K562 (cell line): ENCODE measurements around the gene PLPP4. TPM values are rescaled to one million over a fixed set of nuclear protein-coding genes. Genes with fewer than 3 reads are reported as not detected.

Experiments used
- ATAC-seq: fragments of 200-7000 bp; cut with Tn5 transposase; 3 replicates; pipeline ENCODE4 v1.9.1; 2020; ENCODE audit warnings: moderate library complexity
- BruUV-seq: library from RNA; stranded (reverse); fragments of 400-500 nt; replicated peaks from 2 replicates; lab custom pipeline; 2021; lab: Mats Ljungman, UMichigan
- CTCF ChIA-PET: fragments of 300-600 bp; formaldehyde crosslinking; extraction: SDS; loops from one replicate; lab custom pipeline; 2021; ENCODE audit warnings: low intra/inter-chr PET ratio; lab: Yijun Ruan, JAX
- POLR2A ChIA-PET: fragments of 300-600, 350-650 bp; sonication (Branson Sonifier 250); formaldehyde crosslinking; extraction: SDS; loops from one replicate; lab custom pipeline; 2021; ENCODE audit warnings: antibody characterized with exemption, inconsistent platforms; lab: Yijun Ruan, JAX
- DNase-seq, 4 experiments: peaks; one replicate each; pipeline versions ENCODE4 v3.0.0 to v3.0.0-alpha.2; 2011 to 2018; ENCODE audit warnings: low spot score in 3 of 4, mixed read lengths in 3 of 4; ENCODE audit errors: extremely low read depth in 1 of 4
- FAIRE-seq: peaks from 2 replicates; lab custom pipeline; 2011; peaks lifted over from hg19 to GRCh38; lab: Jason Lieb, UNC
- H2AFZ ChIP-seq: 2 replicates; pipeline ENCODE4 v1.6.0; 2011; ENCODE audit warnings: low read depth, low read length, control low read depth, inconsistent platforms
- H3K27ac ChIP-seq: fragments of 200-600 bp; 3 replicates; pipeline ENCODE4 v1.8.0; 2011; ENCODE audit warnings: low read depth, mild to moderate bottlenecking, control low read depth, inconsistent platforms, low read length, moderate library complexity, mixed read lengths; ENCODE audit errors: extremely low read depth
- H3K27me3 ChIP-seq, 2 experiments: fragments of 300-600 bp in 1 of 2; 2 replicates in 1 of 2; 3 replicates in 1 of 2; pipeline versions ENCODE4 v1.6.0 to v1.8.0; 2011; ENCODE audit warnings: inconsistent platforms in 2 of 2, low read length in 2 of 2, mild to moderate bottlenecking in 1 of 2, mixed read lengths in 1 of 2, moderate library complexity in 1 of 2; ENCODE audit not compliant: control insufficient read depth in 2 of 2, insufficient read depth in 2 of 2
- H3K36me3 ChIP-seq: fragments of 300-600 bp; 3 replicates; pipeline ENCODE4 v1.8.0; 2011; ENCODE audit warnings: mild to moderate bottlenecking, low read length, inconsistent platforms; ENCODE audit not compliant: control insufficient read depth, insufficient read depth
- H3K4me1 ChIP-seq, 2 experiments: fragments of 200-600 bp in 1 of 2; replicated peaks in 1 of 2; 2 replicates in 1 of 2; 3 replicates in 1 of 2; pipeline versions ENCODE4 v1.5.1 to v1.8.0; 2011; ENCODE audit warnings: inconsistent platforms in 2 of 2, low read length in 2 of 2, mild to moderate bottlenecking in 1 of 2, mixed read lengths in 1 of 2, moderate library complexity in 1 of 2; ENCODE audit not compliant: control insufficient read depth in 2 of 2, insufficient read depth in 2 of 2
- H3K4me2 ChIP-seq: 2 replicates; pipeline ENCODE4 v1.6.1; 2011; ENCODE audit warnings: low read length, control low read depth, inconsistent platforms, mixed read lengths; ENCODE audit not compliant: insufficient read depth
- H3K4me3 ChIP-seq: fragments of 200-600 bp; sonication (generic), shearing (Covaris generic); 2 replicates; pipeline ENCODE4 v1.5.1; 2016; ENCODE audit warnings: control low read depth, inconsistent platforms
- H3K79me2 ChIP-seq: fragments of 200-600 bp; 3 replicates; pipeline ENCODE4 v1.8.0; 2011; ENCODE audit warnings: low read length, inconsistent platforms; ENCODE audit not compliant: control insufficient read depth, insufficient read depth
- H3K9ac ChIP-seq, 2 experiments: 2 replicates each; pipeline versions ENCODE4 v1.6.0 to v1.6.1; 2011; ENCODE audit warnings: low read depth in 2 of 2, low read length in 2 of 2, control low read depth in 1 of 2, inconsistent platforms in 1 of 2, mild to moderate bottlenecking in 1 of 2, mixed read lengths in 1 of 2; ENCODE audit not compliant: insufficient read depth in 1 of 2
- H3K9me1 ChIP-seq: one replicate; pipeline ENCODE4 v1.6.0; 2011; ENCODE audit warnings: inconsistent platforms, mild to moderate bottlenecking, low read length, moderate library complexity; ENCODE audit not compliant: control insufficient read depth, insufficient read depth
- H3K9me3 ChIP-seq: replicated peaks from 2 replicates; pipeline ENCODE4 v1.5.1; 2011; ENCODE audit warnings: low read depth, low read length, inconsistent platforms; ENCODE audit not compliant: control insufficient read depth, insufficient read depth
- H4K20me1 ChIP-seq: replicated peaks from 2 replicates; pipeline ENCODE4 v1.6.1; 2011; ENCODE audit warnings: low read length, inconsistent platforms, mixed read lengths; ENCODE audit not compliant: control insufficient read depth, insufficient read depth
- ETV6 ChIP-seq, 3 experiments: fragments of 150-350 bp in 1 of 3; sonication (generic) in 1 of 3; formaldehyde crosslinking in 1 of 3; IDR thresholded peaks; 2 replicates each; pipeline versions ENCODE4 v1.6.1 to v1.8.0; 2014 to 2022; ENCODE audit warnings: borderline replicate concordance in 2 of 3, low read depth in 2 of 3, antibody characterized with exemption in 1 of 3, low read length in 1 of 3, mild to moderate bottlenecking in 1 of 3, missing genetic modification reagents in 1 of 3
- GATAD2A ChIP-seq: fragments of 450-650 bp; IDR thresholded peaks from 2 replicates; pipeline ENCODE4 v1.6.1; 2017
- RNF219 ChIP-seq: fragments of 250-450 bp; sonication (Bioruptor Pico); IDR thresholded peaks from 2 replicates; pipeline ENCODE4 v1.5.0; 2022; ENCODE audit warnings: mild to moderate bottlenecking
- THAP12 ChIP-seq: fragments of 250-450 bp; sonication (Bioruptor Pico); IDR thresholded peaks from 2 replicates; pipeline ENCODE4 v1.9.0; 2021; ENCODE audit warnings: mild to moderate bottlenecking, inconsistent platforms
- ZNF311 ChIP-seq: fragments of 250-450 bp; sonication (Bioruptor Pico); IDR thresholded peaks from 2 replicates; pipeline ENCODE4 v1.4.0; 2020; ENCODE audit warnings: mild to moderate bottlenecking, moderate library complexity
- ZNF57 ChIP-seq: fragments of 450-650 bp; formaldehyde crosslinking; IDR thresholded peaks from 2 replicates; pipeline ENCODE4 v1.4.0; 2020; ENCODE audit warnings: mild to moderate bottlenecking, moderate library complexity
- ZNF707 ChIP-seq: fragments of 250-450 bp; sonication (Bioruptor Pico); conservative IDR thresholded peaks from 2 replicates; pipeline ENCODE4 v1.8.0; 2022; ENCODE audit warnings: inconsistent platforms, mild to moderate bottlenecking, moderate library complexity
- WGBS: fragments of 100-300 bp; shearing (Covaris generic); methylation state at CpG from one replicate; pipeline ENCODE4 v1.1.6; 2016; ENCODE audit warnings: low coverage, mixed read lengths; ENCODE audit not compliant: insufficient coverage; ENCODE audit errors: missing lambda C conversion rate; 5-methylcytosine and 5-hydroxymethylcytosine counted together
- in situ Hi-C: fragments of 300-500 bp; cut with MboI; formaldehyde crosslinking; loops from 4 replicates; pipeline ENCODE4 v1.15.0; 2018; ENCODE audit warnings: inconsistent platforms, mixed read lengths
- intact Hi-C: fragments of 100-400 bp; cut with micrococcal nuclease; formaldehyde crosslinking; loops from 2 replicates; pipeline ENCODE4 v1.14.2; 2022
- polyA plus RNA-seq, 8 experiments: library from polyadenylated mRNA; depleted of rRNA in 4 of 8; stranded (reverse) in 5 of 8; unstranded in 3 of 8; fragments of >200 nt; fragmentation: Nextera tagmentation in 2 of 8; fragmentation: Illumina TruSeq in 1 of 8; extraction: Ambion mirVana in 2 of 8; extraction: Trizol in 1 of 8; gene quantifications; 2 replicates each; pipeline versions ENCODE4 v1.2.1 to v1.2.3, GENCODE V29; 2011 to 2014; ENCODE audit warnings: inconsistent platforms in 1 of 8, missing spikeins in 1 of 8
- total RNA-seq, 7 experiments: library from RNA; depleted of rRNA in 6 of 7; stranded (reverse); fragments of >200 nt in 6 of 7; fragmentation: Illumina TruSeq in 2 of 7; extraction: Trizol in 2 of 7; gene quantifications; 2 replicates each; pipeline versions ENCODE4 v1.2.1 to v1.2.3, GENCODE V29; 2011 to 2021; ENCODE audit warnings: low replicate concordance in 1 of 7
- TF ChIP-seq, protein P1 (sequence below): fragments of 450-650 bp; formaldehyde crosslinking; IDR thresholded peaks from 2 replicates; pipeline ENCODE4 v1.4.0; 2022; ENCODE audit warnings: missing genetic modification characterization
- TF ChIP-seq, protein P2 (sequence below): fragments of 450-650 bp; formaldehyde crosslinking; IDR thresholded peaks from 2 replicates; pipeline ENCODE4 v1.4.0; 2020; ENCODE audit warnings: mild to moderate bottlenecking, moderate library complexity
- TF ChIP-seq, protein P3 (sequence below): fragments of 450-650 bp; IDR thresholded peaks from 2 replicates; pipeline ENCODE4 v1.6.1; 2016; ENCODE audit warnings: missing biosample characterization, missing genetic modification characterization

The PLPP4 gene
- total and polyA plus RNA-seq, 9 of the 15 experiments (the other 6 are each of a cell fraction or from before 2014, with no cell fraction given): 0.08 TPM; not detected in 8

GRCh38 chr10:120477021-120477742 lies 20.2 kb downstream of the PLPP4 start (continued):
- TF ChIP-seq, protein P1, sequence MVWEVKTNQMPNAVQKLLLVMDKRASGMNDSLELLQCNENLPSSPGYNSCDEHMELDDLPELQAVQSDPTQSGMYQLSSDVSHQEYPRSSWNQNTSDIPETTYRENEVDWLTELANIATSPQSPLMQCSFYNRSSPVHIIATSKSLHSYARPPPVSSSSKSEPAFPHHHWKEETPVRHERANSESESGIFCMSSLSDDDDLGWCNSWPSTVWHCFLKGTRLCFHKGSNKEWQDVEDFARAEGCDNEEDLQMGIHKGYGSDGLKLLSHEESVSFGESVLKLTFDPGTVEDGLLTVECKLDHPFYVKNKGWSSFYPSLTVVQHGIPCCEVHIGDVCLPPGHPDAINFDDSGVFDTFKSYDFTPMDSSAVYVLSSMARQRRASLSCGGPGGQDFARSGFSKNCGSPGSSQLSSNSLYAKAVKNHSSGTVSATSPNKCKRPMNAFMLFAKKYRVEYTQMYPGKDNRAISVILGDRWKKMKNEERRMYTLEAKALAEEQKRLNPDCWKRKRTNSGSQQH (CRISPR knock-in tag): no peak
- no peak for TF ChIP-seq ETV6 (IDR thresholded peaks at IDR 0.05; ENCODE audit: borderline replicate concordance in 1 of 2, low read depth in 2 of 2, low read length in 1 of 2)
- no peak for TF ChIP-seq ETV6 (CRISPR knock-in tag; IDR thresholded peaks at IDR 0.05; ENCODE audit: borderline replicate concordance)

DNA sequence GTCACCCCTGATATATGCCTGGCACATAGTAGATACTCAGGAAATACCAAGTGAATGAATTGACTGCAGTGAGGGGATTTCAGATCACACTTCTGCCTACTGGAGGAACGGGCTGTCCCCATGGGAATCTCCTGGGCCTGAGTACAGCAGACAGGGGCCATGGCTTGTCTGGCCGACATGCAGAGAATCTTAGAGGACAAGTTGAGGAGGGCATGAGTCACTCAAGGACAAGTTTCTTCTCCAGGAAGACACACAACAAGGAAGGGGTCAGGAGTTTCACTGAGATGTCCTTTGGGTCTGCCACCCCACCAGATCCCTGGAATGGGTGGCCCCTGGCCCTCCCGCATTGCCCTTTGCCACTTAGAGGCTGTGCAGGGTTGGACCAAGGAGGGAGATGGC lies 20.7 kb downstream of the PLPP4 start:
- H3K9ac ChIP-seq: no peak overlapping the region
- FAIRE-seq (no peak), ATAC-seq (no peak), DNase-seq (no peak)
- TF ChIP-seq ZNF57 (CRISPR knock-in tag) (no peak), ZNF707 (no peak), GATAD2A (no peak), THAP12 (no peak), ZNF311 (CRISPR knock-in tag) (no peak), RNF219 (no peak)
- TF ChIP-seq, protein P2, sequence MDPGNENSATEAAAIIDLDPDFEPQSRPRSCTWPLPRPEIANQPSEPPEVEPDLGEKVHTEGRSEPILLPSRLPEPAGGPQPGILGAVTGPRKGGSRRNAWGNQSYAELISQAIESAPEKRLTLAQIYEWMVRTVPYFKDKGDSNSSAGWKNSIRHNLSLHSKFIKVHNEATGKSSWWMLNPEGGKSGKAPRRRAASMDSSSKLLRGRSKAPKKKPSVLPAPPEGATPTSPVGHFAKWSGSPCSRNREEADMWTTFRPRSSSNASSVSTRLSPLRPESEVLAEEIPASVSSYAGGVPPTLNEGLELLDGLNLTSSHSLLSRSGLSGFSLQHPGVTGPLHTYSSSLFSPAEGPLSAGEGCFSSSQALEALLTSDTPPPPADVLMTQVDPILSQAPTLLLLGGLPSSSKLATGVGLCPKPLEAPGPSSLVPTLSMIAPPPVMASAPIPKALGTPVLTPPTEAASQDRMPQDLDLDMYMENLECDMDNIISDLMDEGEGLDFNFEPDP (CRISPR knock-in tag): no peak
- TF ChIP-seq, protein P3, sequence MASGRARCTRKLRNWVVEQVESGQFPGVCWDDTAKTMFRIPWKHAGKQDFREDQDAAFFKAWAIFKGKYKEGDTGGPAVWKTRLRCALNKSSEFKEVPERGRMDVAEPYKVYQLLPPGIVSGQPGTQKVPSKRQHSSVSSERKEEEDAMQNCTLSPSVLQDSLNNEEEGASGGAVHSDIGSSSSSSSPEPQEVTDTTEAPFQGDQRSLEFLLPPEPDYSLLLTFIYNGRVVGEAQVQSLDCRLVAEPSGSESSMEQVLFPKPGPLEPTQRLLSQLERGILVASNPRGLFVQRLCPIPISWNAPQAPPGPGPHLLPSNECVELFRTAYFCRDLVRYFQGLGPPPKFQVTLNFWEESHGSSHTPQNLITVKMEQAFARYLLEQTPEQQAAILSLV (tag): no peak
- intact Hi-C loops (no loop called here), in situ Hi-C loops (no loop called here)
- no peak overlapping the region for H3K4me2 ChIP-seq
- WGBS: 0% methylated on average over 2 of the region's 3 CpGs
- no peak overlapping the region for H3K4me3 ChIP-seq
- BruUV-seq: no TSS peak
- no peak overlapping the region for H2AFZ ChIP-seq
- H3K36me3 ChIP-seq: no peaks in the 10 kb centered on the region
- no peaks in the 10 kb centered on the region for H3K9me1 ChIP-seq
- H3K79me2 ChIP-seq: no peaks in the 10 kb centered on the region
- H3K27ac ChIP-seq: no peak overlapping the region
- H3K4me1 ChIP-seq: no peaks in the 10 kb centered on the region
- H3K27me3 ChIP-seq: no peaks in the 10 kb centered on the region
- H3K9me3 ChIP-seq: no peaks in the 10 kb centered on the region
- ChIA-PET POLR2A (no interaction called here), CTCF (no interaction called here)
- H4K20me1 ChIP-seq: no peaks in the 10 kb centered on the region
